Glutamatergic neuron (in vitro differentiated cells): ENCODE measurements around the gene SNORC. TPM values are rescaled to one million over a fixed set of nuclear protein-coding genes. Genes with fewer than 3 reads are reported as not detected.

ENCODE experiments used
- DNase-seq: peaks from one replicate; pipeline ENCODE4 v3.0.0; 2022
- H3K27ac Mint-ChIP-seq: one replicate; pipeline ENCODE4 v1.8.0; 2020; ENCODE audit warnings: mild to moderate bottlenecking, mixed read lengths, inconsistent platforms; ENCODE audit not compliant: unreplicated experiment
- H3K27me3 Mint-ChIP-seq: one replicate; pipeline ENCODE4 v1.8.0; 2020; ENCODE audit warnings: mild to moderate bottlenecking, moderate library complexity, mixed read lengths, inconsistent platforms; ENCODE audit not compliant: unreplicated experiment
- H3K36me3 Mint-ChIP-seq: one replicate; pipeline ENCODE4 v1.8.0; 2020; ENCODE audit warnings: mild to moderate bottlenecking, mixed read lengths, inconsistent platforms; ENCODE audit not compliant: unreplicated experiment
- H3K4me1 Mint-ChIP-seq: one replicate; pipeline ENCODE4 v1.8.0; 2020; ENCODE audit warnings: mild to moderate bottlenecking, low read depth, mixed read lengths, inconsistent platforms; ENCODE audit not compliant: unreplicated experiment
- H3K4me3 Mint-ChIP-seq: one replicate; pipeline ENCODE4 v1.8.0; 2020; ENCODE audit warnings: mild to moderate bottlenecking, mixed read lengths, inconsistent platforms; ENCODE audit not compliant: unreplicated experiment
- H3K9me3 Mint-ChIP-seq: one replicate; pipeline ENCODE4 v1.8.0; 2020; ENCODE audit warnings: mild to moderate bottlenecking, moderate library complexity, mixed read lengths, inconsistent platforms; ENCODE audit not compliant: unreplicated experiment
- total RNA-seq: library from RNA; stranded (reverse); fragmentation: NEBNext Ultra II Directional; extraction: Animal tissue kit (Norgen Biotek cat#: 25700); gene quantifications from one replicate; pipeline ENCODE4 v1.2.1, GENCODE V29; 2021; ENCODE audit not compliant: unreplicated experiment
- TF ChIP-seq, protein P1 (sequence below): fragments of 200-600 bp; sonication (generic); IDR thresholded peaks from one replicate; pipeline ENCODE4 v1.5.0; 2021; ENCODE audit not compliant: partially characterized antibody, unreplicated experiment

The SNORC gene
- total RNA-seq, 1 donor from 2014 or later = 2.4 TPM

DNA sequence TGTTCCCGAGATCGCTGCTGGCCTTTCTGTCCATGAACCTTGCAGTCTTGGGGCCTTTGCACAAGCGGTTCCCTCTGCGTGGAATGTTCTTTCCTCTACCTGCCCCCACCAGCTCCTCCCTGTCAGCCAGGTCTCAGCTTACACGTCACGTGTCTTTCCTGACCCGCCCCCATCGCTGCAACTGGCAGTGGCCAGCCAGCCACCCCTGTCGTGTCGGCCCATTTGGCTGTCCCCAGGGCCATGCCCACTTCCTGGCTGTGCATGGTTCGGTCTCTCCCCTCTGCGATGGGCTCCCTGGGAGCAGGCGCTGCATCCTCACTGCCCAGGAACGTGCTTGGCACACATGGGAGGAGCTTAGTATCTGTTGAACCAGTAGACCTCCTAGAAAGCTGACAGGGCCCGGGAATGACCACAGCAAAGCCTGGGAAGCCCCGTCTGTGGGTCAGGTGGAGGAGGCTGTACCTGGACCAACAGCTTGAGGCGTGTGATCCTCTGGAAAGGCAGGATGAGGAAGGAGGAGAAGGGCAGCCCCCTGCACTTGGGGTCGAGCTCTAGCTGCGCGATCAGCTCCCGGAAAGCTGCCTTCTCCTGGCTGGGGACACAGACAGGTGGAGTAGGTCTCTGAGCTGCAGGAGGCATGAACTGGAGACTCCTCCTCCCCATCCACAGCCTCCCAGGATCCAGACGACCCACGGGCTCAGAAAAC is 21.0 kb downstream of the SNORC start:
- no peaks in the 10 kb centered on the region for H3K36me3 Mint-ChIP-seq
- no peak overlapping the region for H3K27ac Mint-ChIP-seq
- peaks cover 6% of the 10 kb centered on the region for H3K9me3 Mint-ChIP-seq
- DNase-seq = no peak
- no peak overlapping the region for H3K4me3 Mint-ChIP-seq
- TF ChIP-seq, protein P1, sequence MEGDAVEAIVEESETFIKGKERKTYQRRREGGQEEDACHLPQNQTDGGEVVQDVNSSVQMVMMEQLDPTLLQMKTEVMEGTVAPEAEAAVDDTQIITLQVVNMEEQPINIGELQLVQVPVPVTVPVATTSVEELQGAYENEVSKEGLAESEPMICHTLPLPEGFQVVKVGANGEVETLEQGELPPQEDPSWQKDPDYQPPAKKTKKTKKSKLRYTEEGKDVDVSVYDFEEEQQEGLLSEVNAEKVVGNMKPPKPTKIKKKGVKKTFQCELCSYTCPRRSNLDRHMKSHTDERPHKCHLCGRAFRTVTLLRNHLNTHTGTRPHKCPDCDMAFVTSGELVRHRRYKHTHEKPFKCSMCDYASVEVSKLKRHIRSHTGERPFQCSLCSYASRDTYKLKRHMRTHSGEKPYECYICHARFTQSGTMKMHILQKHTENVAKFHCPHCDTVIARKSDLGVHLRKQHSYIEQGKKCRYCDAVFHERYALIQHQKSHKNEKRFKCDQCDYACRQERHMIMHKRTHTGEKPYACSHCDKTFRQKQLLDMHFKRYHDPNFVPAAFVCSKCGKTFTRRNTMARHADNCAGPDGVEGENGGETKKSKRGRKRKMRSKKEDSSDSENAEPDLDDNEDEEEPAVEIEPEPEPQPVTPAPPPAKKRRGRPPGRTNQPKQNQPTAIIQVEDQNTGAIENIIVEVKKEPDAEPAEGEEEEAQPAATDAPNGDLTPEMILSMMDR = no peak
- peaks cover 9% of the 10 kb centered on the region for H3K27me3 Mint-ChIP-seq
- peaks cover 3% of the 10 kb centered on the region for H3K4me1 Mint-ChIP-seq

GRCh38 chr2:232891621-232892071 is 21.6 kb downstream of the SNORC start:
- peaks cover 6% of the 10 kb centered on the region for H3K27me3 Mint-ChIP-seq
- H3K36me3 Mint-ChIP-seq = no peaks in the 10 kb centered on the region
- peaks cover 4% of the 10 kb centered on the region for H3K9me3 Mint-ChIP-seq
- no peak overlapping the region for H3K4me3 Mint-ChIP-seq
- TF ChIP-seq, protein P1 = no peak
- DNase-seq = no peak
- H3K27ac Mint-ChIP-seq = no peak overlapping the region
- H3K4me1 Mint-ChIP-seq = peaks cover 3% of the 10 kb centered on the region

DNA sequence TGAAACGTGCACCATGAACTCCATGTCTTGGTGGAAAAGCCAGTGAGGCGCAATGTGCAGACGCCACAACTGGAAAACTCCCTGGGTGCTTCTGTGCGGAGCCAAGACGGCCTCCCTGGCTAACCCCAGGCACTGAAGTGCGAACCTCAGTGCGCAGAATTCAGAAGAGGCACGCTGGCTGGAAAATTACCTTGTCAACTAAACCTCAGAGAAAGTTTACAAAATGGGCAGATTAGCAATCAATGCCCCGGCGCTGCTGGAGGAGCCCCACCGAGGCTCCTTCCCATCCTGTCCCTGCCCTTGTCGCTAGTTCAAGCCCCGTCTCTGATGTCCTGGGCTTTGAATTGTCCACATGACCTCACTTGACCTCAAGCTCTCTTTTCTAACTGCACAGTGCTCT is 22.2 kb downstream of the SNORC start:
- DNase-seq = no peak
- TF ChIP-seq, protein P1 = no peak
- Mint-ChIP-seq H3K4me1 (peaks cover 3% of the 10 kb centered on the region), H3K36me3 (no peaks in the 10 kb centered on the region), H3K27me3 (peaks cover 6% of the 10 kb centered on the region), H3K4me3 (no peak overlapping the region), H3K9me3 (peaks cover 4% of the 10 kb centered on the region), H3K27ac (no peak overlapping the region)

GRCh38 chr2:232892843-232893242 is 22.8 kb downstream of the SNORC start:
- Mint-ChIP-seq H3K36me3 (no peaks in the 10 kb centered on the region), H3K27ac (no peak overlapping the region), H3K4me1 (peaks cover 3% of the 10 kb centered on the region), H3K27me3 (peaks cover 4% of the 10 kb centered on the region), H3K4me3 (no peak overlapping the region), H3K9me3 (peaks cover 2% of the 10 kb centered on the region)
- TF ChIP-seq, protein P1 = no peak
- DNase-seq = no peak

- TF ChIP-seq, protein P1 = no peak
- H3K36me3 Mint-ChIP-seq = no peaks in the 10 kb centered on the region
- H3K27me3 Mint-ChIP-seq = peaks cover 5% of the 10 kb centered on the region
- H3K27ac Mint-ChIP-seq = peak overlapping the region; percentile 22
- no peak overlapping the region for H3K4me3 Mint-ChIP-seq
- H3K4me1 Mint-ChIP-seq = peaks cover 3% of the 10 kb centered on the region
- DNase-seq = no peak
- peaks cover 2% of the 10 kb centered on the region for H3K9me3 Mint-ChIP-seq
Observed at GRCh38 chr2:232893834-232894233, 23.8 kb downstream of the SNORC start.
